CD4-positive, alpha-beta T cell treated with Interleukin-10 for 1 hour (primary cell): ENCODE results near the gene RASA3.
"Not testable (repeated sequence)": the region's sequence is repeated elsewhere in the genome, so short reads cannot be mapped to it uniquely, and the experiment has no call there.

Source experiments
- DNase-seq: peaks from one replicate; pipeline ENCODE4 v3.0.0-alpha.2; 2020

Gene RASA3

DNA sequence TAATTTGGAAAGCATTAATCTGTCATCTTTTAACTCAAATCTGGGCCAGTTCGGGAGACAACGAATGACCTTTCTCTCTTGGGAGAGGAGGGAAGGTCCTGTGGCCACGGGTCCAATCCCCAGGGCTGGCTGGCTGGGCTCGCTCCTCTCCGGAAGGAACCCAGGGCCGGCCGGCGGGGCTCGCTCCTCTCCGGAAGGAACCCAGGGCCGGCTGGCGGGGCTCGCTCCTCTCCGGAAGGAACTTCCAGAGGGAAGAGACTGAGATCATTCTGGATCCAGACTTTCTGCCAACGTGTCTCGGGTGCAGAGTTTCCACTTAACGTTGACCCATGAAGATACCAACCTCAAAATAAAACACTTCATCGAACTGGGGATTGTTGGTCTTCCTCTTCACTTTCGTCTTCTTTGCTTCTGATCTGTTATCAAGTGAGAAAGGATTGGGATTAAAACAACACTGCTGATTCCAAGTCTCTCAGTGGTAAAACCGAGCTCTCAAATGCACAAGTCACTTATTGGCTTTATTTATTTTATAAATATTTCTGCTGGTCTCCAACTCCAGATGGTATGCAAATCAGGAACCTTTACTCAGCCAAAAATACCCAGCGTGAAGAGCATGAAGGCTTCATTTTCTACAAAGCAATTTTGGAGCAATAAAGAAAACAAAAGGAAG, 105.2 kb downstream of the RASA3 start:
- no peak for DNase-seq

DNA sequence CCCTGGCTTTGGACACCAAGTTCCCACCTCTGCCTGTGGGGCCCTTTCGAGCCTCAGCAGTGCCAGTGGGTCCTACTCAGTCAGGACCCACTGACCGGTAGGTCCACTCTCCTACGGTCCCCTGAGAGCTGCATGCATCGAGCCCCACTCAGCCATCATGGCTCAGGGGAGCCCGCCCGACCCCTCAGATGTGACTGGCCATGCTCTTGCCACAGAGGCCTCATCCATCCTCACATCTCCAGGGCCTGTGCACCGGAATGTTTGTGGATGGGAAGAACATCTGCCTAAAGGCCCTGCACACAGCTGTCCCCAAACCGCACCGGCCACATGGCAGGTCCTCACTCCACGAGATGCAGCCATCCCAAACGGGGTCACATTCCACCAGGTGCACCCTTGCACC, 105.9 kb downstream of the RASA3 start:
- DNase-seq, result no peak

DNA sequence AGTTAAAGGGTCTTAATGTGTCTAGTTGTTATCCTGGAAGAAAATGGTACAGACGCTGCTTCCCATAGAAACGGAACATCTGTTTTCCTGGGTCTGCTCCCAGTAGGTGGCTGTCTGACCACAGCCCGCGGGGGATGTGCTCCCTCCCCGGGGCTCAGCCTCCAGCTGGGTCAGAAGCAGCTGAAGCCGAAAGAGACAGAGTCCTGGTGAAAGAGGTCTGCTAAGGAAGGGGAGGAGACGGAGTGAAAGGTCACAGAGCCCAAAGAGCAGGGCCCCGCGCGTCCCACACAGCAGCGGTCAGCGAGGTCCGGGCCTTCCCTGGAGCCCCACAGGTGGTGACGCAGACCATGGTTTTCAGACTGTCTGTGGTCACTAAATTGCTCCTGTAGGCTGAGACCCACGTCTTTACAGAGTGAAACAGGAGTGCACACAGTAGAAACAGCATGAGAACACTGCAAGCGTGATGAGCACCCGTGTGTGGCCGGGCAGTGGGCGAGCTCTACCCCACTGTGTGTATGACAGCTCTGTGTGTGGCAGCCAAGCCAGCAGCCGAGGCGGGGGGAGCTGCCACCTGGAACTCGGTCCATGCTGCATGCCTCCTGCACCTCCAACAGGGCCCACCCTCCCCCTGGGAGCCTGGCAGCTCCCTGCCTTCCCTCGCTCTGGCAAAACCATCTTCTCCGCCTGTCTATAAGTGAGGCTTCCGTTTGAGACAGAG, 106.5 kb downstream of the RASA3 start:
- no peak for DNase-seq

DNA sequence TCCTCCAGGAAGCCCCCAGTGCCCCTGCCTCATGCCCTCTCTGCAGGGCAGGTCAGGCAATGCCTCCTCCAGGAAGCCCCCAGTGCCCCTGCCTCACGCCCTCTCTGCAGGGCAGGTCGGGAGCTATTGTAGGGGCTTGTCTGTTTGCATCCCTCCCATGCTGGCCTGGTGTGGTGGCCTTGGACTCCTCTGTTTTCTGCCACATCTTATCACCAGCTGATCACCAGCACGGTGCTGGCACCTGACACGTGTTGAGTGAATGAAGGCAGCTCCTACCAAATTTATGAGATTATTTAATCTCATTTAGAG, 107.1 kb downstream of the RASA3 start:
- DNase-seq, result no peak

DNA sequence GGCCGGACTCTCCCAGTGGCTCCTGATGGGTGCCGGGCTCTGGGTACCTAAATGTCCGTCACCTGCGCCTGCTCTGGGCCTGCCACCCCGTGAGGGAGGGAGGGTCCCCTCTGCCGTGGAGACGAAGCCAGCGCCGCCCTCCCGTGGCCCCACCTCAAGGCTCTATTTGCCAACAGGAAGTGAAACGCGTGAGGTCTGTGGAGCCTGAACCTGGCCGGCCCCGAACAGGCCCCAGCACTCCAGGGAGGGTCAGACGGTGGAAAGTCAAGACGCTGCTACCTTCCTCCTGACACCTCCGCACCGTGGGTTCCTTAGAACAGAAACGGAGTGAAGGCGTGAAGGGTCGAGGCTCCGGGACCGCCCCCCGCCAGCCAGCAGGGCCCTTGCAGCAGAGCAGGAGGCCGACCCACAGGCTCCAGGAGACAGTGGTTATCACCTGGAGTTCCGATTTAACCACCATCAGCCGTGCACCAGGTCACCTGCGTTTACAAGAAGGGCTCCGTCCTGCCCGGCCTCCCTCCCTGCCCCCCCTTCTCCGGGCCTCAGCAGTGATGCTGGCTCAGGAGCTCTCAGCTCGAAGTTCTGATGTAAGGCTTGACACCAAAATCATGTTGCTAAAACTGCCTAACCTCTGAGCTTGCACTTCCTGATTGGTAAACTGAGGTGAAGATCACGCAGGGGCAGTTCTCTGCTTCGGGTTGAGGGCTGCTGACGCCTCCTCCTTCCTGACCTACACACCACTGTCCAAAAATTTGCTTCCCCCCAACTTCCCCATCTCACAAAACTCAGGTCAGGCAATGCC, 107.6 kb downstream of the RASA3 start:
- DNase-seq, result no peak

DNA sequence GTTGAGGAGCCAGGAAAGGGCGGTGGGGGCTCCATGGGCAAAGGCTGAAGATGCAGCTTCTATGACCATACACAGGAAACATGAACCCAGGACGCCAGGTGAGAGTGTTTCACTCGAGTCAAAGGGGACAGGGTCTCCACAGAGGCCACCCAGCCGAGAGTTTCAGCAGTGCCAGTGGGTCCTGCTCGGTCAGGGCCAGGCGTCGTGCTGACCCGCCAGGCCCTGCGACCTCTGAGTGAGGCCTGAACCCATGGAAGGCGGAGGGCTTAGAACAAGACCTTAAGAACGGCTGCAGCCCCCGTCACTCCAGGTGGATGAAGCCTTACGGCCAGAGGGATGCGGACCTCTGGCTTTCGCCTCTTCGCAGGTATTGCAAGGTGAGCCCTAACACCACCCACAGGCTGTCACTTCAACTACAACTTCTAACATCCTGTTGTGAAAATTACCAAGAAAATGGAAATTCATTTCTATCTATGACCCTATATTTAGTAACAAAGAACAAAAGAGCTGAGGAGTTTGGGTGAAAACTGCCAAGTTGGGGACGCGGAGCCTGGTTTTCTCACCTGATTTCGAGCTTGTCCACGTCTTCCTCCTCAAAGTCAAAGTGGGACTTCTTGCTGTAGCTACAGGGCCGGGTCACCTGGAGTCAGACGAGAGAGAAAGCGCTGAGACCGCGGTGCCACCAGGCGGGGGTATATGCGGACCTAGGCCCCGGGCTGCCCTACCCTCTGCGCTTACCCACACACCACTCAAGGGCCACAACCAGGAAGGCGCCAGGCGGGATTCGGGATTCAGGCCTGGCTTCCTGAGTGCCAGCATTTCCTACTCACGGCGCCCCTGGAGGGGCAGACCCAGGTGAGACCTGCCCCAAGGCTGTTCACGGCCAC, 108.5 kb downstream of the RASA3 start:
- no peak for DNase-seq

DNA sequence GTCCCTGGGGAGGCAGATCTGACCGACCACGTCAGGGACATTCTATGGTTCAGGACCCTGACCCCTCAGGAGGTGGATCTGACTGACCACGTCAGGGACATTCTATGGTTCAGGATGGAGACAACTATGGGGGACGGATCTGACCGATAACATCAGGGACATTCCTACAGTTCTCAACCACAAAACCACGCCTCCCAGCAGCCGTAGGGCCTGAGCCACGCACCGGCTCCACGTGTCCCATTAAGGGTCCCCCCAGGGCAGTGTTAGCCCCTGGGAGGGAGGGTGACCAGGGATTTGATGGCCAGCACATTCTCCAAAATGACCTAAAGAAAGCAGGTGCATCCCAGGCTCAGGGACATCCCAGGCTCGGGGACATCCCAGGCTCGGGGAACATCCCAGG, 109.5 kb downstream of the RASA3 start:
- no peak for DNase-seq

DNA sequence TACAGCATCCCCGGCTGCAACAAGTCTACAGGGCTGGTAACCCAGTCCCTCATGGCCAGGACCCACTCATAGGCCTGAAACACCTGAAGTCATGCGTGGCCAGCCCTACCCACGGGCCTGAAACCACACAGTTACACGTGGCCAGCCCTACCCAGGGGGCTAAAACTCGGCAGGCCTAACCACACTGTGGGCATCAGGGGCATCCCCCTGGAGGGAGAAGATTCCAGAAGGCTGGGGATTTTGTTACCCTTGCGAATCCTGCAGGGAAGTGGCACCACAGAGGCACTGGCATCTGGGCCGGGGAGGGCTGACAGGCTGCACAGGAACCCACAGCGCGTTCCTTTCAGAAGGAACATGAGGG, 110.1 kb downstream of the RASA3 start:
- DNase-seq, result no peak

DNA sequence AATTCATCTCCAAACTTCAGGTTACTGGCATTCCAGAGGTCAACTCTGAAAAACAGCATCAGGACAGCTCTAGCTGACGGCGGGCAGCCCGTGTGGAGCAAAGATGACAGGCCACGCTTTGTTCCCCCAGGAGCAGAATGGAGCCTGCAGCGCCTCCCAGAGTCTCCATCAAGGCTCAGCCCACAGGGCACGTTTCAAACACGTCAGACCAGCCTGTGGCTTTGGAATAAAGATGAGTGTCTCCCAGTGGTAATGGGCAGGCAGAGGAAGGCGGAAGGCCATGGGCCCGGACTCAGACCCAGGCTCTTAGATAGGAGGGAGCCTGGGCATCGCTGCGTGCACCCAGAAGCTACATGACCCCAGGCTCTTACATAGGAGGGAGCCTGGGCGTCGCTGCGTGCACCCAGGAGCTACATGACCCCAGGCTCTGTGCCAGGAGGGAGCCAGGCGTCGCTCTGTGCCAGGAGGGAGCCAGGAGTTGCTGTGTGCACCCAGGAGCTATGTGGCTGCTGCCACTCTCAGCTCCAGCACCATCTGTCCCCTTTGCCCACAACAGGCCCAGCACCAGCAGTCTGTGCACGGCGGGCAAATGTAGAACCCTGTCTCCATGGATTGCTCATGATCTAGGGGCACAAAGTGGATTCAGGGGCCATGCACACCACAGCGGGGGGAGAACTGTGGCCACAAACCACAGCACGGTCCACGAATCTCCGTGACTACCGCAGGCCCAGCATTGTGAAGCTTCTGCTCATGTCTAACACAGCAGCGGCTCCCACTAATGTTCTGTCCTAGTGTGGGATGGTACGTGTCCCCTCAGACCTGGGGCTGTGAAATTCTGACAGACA, 110.7 kb downstream of the RASA3 start:
- no peak for DNase-seq

DNA sequence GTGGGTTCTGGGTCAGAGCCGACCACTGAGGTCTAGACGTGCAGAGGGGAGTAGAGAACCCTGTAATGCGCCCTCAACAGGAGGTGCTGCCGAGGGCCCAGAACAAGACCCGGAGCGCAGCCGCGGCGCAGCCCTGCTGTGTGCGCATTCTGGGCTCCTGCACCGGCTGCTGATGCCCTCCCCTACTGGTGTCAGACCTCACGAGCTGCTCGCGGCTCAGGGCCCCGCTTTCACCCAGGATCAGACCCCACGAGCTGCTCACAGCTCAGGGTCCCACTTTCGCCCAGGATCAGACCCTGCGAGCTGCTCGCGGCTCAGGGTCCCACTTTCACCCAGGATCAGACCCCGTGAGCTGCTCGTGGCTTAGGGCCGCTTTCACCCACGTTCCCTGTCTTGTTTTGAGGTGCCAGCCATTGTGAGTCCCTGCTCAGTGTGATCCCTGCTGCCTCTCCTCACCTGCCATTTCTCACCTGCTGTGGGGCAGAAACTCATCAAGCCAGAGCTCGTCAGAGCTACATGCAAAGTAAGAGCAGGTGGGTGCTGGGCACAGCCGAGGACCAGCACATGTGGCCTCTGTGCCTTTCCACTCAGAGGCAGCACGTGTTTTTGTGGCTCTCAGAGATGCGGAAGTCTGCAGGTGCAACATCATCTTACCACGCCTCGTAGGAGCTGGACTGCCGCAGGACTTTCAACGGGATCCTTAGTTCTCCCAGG, 111.5 kb downstream of the RASA3 start:
- no peak for DNase-seq

DNA sequence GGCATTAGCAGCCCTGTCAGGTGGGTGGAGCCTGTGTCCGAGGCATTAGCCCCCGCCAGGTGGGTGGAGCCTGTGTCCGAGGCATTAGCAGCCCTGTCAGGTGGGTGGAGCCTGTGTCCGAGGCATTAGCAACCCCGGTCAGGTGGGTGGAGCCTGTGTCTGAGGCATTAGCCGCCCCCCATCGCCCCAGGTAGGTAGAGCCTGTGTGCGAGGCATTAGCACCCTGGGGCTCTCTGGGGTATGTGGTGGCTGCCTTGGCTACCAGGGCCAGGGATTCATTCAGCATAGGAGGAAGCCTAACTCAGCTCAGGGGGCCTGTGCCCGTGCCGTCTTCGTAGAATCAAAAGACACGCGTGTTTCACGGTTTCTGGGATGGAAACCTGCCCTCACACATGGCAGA, 112.3 kb downstream of the RASA3 start:
- not testable (repeated sequence) for DNase-seq

DNA sequence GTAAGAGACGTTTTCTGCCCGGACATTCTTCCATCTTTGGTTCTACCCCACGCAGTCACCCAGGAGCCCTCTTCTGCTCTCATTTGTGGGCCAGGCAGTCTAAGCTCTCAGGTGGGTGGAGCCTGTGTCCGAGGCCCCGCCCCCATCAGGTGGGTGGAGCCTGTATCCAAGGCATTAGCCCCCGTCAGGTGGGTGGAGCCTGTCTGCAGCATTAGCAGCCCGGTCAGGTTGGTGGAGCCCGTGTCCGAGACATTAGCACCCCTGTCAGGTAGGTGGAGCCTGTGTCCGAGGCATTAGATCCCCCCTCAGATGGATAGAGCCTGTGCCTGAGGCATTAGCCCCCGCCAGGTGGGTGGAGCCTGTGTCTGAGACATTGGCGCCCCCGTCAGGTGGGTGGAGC, 113.1 kb downstream of the RASA3 start:
- DNase-seq, result peak; percentile 60

DNA sequence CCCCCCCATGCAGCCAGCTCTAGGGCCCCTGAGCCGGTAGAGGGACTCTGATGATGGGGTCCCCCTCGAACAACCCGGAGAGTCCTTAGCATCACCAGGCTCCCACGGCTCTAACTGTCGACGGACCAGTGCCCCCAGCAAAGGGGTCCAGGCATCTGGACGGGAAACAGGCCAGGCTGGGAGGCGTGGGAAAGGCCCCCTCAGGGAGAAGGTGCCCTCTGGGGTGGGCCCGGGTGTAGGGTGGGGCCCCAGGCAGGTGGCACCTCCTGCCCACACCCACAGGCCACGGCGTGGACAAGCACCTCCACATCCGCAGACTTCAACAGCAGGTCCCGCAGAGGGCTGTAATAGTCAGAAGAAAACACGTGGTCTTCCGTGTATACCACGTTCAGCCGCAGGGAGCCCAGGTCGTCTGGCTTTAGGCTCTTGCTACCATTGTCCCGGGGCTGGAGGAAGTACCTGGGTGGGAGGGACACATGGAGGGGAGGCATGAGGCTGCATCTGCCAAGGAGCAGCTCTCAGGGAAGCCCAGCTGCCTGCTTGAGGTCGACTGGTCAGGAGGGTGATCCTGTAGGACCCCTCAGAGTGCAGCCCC, 113.9 kb downstream of the RASA3 start:
- no peak for DNase-seq

DNA sequence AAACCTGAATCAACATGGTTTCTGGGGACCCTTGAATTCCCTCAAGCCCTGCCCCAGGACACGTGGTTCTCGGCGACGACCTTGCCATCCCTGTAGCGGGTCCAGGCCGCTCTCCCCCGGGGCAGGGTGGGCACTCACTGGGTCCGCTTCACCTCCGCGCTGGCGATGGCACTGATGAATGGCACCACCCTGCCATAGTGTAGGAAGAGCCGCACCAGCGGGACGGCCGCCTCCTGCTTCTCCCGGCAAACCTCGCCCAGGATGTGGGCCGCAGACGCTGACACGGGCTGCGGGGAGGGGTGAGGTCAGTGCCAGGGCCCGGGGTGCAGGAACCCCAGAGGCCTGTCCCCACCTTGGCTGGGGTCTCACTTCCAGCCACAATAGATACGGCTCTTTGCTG, 114.5 kb downstream of the RASA3 start:
- DNase-seq, result no peak

DNA sequence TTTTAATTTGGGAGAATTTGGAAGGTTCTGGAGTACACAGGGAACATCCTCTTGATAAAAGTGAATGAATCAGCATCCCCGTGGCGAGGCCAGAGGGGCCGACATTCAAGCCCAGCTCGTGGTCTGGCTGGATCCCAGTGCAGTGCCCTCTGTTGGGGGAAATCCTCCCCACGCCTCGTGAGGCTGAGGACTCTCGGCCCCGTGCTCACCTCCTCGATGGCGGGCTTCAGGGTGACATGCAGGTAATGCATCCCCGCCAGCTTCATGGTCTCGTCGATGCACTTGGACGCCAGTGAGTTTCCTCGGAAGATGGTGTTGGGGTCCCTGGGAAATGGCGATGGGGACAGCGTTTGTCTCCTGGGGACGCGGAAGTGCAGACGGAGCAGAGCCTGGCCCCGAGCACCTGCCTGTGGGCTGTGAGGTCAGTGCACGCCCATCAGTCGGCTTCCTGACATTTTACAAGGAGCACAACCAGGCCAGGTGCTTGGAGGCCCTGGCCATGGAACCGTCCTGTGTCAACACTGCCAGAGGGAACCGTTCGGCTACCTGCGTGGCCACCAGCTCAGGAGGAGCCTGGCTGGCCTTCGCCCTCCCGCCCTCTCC, 115.3 kb downstream of the RASA3 start:
- DNase-seq, result no peak

DNA sequence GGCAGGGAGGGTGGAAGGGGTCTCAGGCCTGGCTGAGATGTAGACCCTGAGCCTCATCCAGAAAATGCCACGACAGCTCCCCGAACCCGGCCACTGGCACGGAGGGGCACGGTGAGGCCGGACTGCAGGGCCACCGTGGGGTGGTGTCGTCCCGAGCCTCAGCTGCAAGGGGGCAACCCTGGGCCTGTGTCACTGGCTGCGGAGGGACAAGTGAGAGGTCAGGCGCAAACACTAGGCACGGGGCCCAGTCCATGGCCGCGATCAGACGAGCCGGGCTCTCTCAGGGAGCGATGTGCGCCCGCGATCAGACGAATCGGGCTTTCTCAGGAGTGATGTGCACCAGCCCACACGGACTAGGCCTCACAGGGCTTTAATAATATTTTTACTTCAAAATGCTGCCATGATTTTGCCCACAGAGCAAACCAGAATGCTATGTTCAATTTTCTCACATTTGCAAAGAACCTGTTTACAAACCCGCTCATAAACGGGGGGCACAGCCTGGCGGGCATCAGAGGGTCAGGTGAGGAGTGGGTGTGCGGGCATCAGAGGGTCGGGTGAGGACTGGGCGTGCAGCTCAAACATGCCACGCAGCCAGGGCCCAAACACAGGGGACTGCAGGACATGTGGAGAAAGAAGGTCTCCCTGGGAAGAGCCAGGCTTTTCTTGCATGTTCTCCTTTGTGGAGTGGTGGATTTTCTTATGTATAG, 115.9 kb downstream of the RASA3 start:
- no peak for DNase-seq

DNA sequence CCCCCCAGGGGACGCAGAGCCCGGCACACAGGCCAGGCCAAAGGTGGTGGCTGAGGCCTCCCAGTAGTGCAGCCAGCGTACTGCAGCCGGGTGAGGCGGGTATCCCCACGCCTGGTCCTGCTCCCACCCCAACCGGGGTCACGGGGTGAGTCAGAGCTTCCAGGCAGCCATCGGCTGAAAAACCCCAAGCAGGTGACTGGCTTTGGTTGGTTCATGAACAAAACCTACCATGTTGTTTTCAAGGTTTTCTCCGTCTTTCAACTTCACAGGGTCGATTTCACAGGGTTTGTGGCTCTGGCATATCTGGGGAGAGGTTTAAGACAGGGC, 116.5 kb downstream of the RASA3 start:
- no peak for DNase-seq

DNA sequence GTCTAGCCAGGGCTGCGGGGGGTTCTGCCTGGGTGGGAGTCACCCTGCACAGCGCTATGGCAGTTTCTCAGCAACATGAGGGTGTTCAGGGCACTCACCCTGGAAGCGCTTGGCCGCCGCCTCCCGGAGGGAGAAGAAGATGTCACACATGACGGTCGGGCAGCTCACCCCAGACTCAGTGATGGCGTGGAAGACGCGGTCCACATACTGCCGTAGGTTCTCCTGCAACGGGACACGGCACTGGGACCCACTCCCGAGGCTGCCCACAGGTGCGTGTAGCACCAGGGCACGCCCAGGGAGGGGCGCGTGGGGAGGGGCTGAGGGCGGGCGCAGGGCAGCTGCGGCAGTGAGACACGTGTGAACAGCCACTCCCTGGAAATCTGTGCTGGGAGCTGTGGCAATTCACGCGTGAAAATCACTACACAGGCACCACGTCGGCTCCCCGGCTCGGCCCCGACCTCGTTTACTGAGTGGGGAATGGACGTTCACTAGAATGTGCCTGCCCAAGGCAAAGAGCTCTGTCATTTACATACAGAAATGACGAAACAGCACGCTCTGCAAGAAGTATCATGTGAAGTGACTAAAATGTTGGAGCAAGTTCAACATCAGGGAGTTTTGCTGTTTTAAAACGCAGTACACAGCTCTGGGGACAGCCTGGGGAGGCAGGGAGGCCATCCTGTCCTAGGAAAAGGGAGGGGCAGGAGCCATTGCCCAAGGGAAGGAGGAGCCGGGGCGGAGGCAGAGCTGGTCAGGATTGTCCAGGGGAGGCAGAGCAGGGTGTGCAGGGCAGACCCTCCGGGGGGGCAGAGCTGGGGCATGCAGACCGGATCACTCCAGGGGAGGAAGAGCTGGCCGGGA, 117.1 kb downstream of the RASA3 start:
- DNase-seq, result no peak

DNA sequence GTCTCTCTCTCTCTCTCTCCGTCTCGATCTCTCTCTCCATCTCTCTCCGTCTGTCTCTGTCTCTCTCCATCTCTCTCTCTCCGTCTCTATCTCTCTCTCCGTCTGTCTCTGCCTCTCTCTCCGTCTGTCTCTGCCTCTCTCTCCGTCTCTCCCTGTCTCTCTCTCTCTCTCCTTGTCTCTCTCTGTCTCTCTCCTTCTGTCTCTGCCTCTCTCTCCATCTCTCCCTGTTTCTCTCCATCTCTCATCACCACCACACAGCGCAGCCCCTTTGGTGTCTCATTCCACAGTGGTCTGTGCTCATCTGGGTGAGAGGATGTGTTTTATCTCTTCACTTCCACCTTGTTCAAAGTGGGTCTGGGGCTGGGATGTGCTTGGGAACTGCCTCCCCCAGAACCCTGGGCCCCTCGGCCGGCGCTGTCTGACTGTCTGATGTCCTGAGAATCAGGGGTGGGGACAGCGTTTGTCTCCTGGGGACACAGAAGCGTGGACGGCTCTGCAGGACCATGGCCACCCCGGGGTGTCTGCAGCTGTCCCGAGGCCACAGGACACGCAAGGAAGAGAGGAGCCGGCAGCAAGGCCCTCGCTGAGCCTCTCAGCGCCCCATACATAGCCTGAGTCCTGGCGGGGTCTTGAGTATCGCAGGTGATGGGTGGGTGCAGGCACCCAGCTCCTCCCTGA, 118.3 kb downstream of the RASA3 start:
- no peak for DNase-seq
